HuH-7.5 (cell line): Measurements from ENCODE around the gene SLC4A2.

Source experiments
- DNase-seq: peaks from one replicate; pipeline ENCODE4 v3.0.0; 2011; ENCODE audit warnings: low spot score

SLC4A2 gene

GRCh38 chr7:151093748-151094147, 34.4 kb downstream of the SLC4A2 start:
- no peak for DNase-seq

DNA sequence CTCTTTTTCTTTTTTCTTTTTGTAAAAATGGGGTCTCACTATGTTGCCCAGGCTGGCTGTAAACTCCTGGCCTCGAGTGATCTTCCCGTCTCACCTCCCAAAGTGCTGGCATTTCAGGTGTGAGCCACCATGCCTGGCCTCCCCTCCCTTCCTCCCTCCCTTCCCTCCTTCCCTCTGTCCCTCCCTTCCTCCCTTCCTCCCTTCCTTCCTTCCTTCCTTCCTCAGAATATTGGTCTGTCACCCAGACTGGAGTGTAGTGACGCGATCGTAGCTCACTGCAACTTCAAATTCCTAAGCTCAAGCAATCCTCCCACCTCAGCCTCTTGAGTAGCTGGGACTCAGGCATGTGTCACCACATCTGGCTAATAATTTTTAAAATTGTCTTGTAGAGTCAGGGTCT, 35.3 kb downstream of the SLC4A2 start:
- no peak for DNase-seq

DNA sequence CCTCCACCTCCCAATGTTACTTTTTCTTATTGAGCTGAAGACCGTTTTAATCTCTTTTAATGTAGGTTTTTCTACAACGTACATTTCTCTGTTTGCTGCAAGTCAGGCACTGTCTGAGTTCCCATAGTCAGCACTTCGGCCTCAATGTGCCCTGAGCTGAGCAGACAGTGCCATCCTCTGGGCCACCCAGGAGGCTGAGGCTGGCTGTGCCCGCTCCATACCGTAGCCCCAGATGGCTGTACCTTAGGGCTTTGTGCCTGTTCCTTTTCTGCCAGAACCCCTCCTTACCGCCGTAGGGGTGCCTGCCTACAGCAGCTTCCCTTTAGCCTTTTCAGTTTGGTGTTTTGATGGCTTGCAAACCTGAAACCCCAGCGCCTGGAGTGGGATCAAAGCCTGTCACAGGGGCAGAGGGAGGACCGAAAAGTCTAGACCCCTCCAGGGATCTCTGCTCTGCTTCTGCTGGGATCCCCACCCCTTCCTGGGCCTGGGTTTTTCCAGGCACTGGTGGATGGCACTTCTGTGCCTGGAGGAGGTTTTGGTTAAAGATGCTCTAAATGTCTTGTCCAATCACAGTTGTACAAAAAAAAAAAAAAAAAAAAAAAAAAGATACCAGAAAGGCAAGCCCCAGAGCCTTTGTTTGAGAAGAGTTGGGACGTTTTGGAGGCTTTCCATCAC, 35.9 kb downstream of the SLC4A2 start:
- DNase-seq = no peak

DNA sequence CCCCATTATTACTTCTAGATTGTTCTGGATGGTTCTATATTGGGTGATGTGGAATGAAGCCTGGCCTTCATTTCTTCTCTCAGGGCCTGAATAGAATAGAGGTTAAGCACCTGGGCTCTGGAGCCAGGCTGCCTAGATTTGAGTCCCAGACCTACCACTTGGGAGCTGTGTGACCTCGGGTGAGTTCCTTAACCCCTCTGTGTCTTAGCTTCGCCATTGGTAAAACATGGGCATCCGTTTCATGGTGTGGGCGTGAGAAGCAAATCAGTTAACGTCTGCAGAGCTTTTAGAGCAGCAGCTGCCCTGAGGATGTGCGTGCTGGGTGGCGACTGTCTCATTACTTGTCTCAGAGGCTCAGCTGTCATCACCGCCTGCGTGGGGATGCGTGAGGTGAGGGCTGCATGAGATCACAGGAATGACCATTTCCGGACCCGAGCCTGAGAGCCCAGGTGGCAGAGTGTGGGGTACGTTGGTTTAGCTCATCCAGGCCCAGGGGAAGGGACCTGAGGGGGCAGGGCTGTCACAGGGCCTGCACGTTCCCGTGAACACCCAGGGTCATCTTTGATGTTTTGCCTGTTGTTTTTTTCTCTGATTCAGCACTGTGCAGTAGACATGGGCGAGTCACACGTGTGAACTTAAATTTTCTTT, 36.6 kb downstream of the SLC4A2 start:
- no peak for DNase-seq

DNA sequence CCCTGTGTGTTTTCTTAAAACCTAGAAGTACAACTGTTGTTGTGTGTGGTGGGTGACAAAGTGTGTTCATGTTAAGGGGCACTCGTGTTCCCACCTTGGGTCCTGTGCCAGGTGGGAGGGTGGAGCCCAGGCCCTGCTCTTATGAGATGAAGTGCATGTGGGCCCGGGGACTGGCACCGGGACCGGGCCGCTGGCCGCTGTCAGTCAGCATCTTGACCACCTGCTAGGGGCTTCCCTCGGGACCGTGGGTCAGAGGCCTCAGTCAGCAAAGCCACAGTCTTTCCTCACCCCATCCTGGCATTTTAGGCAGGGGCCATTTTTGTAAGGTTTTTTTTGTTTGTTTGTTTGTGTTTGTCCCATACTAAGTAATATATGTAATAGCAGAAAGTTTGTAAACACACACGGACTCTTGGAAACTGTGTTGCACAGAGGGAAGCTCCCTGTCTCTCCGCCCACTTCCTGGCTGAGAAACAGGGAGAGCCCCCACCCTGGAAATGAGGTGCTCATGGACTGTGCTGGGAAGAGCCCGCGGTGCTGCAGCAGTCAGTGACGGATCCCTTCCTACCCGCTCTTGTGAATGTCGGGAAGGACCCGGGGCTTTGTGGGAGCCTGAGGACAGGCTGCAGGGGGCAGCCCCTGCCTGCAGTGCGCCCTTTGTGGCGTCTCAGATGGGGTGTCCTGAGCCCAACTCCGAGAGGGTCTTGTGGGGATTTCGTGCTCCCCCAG, 40.3 kb downstream of the SLC4A2 start:
- DNase-seq = no peak

- no peak for DNase-seq
These were observed 41.5 kb downstream of the SLC4A2 start for GRCh38 chr7:151100921-151101320.

GRCh38 chr7:151101621-151102396, 42.4 kb downstream of the SLC4A2 start:
- DNase-seq = no peak

DNA sequence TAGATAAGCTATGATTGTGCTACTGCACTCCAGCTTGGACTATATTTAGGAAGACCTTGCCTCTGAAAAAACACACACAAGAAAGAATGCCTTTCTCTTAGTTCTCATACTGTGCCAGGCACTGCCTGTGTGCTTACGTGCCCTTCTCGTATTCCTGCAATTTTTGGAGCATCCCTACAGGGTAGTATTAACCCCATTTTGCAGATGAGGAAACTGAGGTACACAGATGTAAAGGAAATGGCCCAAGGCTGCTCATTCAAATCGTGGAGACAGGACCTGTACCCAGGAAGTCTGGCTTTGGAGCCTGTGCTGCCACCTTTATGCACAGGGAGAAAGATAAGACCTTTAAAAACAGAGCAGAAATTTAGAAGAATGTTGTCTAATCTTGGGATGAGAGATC, 43.6 kb downstream of the SLC4A2 start:
- DNase-seq = no peak

- no peak for DNase-seq
These were observed 44.6 kb downstream of the SLC4A2 start for GRCh38 chr7:151103973-151104372.

DNA sequence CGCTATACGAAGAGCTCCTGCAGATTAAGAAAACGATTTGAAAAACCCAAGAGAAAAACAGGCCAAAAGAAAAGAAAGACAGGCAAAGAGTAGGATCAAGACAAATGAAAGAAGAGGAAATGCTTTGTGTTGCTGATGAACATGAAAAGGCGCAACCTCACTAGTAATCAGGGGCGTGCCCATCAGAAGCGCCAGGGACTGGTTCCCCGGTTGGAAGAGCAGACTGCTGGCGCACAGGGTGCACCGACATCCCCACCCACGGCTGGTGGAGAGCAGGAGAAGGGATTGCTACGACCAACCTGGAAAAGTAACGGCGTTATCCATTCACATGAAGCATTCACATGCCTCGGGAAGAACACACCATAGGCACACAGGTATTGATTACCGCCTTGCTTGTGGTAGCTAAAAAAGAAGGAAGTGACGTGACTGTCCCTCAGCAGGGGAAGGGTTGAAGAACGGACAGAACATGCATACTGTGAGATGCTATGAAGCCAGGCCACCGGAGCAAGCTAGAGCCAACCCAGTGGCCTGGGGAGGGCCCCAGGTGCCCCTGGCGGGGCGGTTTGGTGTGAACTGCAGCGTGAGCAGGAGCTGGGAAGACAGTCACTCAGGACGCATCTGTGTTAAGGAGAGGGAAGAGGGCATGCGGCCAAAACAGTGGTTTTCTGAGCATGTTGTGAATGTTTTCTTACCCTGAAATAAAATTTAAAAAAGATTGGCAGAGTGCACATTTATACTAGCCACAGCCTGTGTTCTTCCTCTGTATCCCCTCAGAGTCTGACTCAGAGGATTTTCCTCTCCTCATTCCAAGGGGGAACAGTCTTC, 45.2 kb downstream of the SLC4A2 start:
- no peak for DNase-seq

DNA sequence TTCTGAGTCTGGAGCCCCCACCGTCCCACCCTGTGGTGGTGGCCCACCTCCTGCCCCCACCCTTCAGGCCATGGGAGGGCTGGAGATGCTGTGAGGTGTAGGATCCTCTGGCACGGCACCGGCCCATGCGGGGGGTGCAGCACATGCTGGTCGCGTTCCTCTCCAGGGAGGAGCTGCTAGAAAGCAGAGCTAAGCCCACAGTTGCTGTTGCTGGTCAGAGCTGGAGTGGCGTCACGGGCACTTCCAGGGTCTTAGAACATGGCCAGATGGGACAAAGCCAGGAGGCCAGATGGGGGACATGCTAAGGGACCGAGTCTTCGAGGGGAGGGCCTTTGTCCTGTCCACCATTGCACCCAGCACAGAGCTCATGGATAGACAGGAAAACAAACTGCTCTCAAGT, 48.5 kb downstream of the SLC4A2 start:
- DNase-seq = no peak

DNA sequence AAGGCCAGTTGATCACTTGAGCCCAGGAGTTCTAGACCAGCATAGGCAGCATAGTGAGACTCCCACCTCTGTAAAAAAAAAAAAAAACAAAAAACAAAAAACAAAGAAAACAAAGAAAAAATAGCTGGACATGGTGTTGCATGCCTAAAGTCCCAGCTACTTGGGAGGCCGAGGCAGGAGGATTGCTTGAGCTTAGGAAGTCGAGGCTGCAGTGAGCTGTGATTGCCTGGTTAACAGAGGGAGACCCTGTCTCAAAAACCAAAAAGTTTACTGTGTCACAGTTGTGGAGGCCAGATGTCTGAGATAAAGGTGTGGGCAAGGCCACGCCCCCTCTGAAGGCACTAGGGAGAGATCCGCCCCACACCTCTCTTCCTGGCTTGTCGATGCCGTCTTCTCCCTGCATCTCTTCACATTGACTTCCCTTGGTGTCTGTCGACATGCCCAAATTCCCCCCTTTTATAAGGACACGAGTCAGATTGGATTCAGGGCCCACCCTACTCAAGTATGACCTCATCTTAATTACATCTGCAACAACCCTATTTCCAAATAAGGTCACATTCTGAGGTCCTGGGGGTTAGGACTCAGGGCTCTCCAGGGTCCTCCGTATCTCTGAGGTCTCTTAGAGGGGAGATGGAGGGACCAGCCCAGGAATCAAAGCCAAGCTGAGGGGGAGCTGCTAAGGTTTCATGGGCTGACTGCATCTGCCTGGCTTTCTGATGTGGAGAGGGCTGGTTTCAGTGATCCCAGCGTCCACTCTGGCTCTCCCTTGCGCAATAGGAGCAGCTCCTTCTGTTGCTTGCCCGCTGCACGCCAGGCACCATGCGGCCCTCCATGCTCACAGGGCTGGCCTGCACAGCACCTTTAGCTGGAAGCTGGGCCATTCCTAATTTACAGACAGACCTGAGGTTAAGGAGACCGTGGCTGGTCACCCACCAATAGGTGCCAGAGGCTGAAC, 50.0 kb downstream of the SLC4A2 start:
- no peak for DNase-seq

DNA sequence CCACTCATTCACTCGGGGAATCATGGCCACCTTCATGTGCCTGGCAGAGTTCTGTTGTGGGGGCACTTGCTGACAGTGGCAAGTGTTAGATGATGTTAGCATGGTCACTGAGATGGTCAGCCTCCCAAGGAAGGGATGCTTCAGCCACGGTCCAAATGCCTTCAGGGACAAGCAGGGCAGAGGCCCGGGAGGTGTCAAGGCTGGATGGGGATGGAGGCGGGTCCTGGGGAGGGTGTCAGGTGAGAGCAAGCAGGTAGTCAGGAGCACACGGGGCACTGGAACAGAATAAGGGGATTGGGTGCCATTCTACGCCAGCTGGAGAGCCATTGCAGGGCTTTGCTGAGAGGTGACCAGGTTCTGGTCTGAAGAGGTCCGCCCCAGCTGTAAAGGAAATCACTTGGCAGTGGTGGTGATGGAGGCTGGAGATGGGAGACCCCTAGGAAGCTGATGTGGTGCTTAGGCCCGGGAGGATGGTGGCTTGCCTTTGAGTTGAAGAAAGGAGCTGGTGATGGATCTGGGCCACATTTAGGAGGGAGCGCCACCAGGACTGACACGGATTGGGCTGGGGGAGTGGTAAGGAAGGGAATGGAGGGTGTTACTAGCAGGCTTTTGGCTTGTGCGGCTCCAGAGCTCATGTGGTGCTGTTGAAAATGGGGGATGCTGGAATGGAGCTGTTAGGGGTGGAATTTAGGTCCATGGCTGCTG, 51.0 kb downstream of the SLC4A2 start:
- DNase-seq = no peak

DNA sequence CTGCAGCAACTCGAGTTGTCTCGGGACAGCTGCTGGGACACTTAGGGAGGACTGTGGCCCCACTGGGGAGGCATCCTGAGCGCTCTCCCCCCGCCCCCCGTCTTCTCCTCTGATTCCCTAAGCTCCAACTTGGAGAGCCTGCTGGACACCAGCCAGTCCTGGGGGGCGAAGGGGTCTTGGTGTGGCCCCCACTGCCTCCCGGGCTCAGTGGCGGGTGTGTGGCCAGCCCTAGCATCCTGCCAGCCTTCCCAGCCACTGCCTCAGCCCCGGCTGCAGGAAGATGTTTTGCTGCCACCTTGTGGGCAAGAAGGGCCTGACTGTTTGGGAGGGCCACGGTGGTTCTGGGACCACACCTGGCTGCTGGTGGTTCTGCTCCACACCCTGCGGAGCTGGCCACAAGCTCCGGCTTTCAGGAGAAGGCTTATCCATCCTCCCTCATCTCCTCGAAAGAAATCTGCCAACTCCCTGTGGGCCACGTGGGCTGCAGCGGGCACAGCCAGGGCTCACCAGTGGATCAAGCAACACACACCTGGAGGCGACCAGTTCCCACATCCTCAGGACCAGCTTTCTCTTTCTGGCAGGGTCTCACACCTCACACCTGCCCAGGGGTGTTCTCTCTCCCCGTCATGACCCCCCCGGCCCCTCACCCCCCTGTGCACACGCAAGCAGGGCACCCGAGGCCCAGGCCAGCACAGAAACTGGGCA, 51.7 kb downstream of the SLC4A2 start:
- DNase-seq = peak; percentile 99

DNA sequence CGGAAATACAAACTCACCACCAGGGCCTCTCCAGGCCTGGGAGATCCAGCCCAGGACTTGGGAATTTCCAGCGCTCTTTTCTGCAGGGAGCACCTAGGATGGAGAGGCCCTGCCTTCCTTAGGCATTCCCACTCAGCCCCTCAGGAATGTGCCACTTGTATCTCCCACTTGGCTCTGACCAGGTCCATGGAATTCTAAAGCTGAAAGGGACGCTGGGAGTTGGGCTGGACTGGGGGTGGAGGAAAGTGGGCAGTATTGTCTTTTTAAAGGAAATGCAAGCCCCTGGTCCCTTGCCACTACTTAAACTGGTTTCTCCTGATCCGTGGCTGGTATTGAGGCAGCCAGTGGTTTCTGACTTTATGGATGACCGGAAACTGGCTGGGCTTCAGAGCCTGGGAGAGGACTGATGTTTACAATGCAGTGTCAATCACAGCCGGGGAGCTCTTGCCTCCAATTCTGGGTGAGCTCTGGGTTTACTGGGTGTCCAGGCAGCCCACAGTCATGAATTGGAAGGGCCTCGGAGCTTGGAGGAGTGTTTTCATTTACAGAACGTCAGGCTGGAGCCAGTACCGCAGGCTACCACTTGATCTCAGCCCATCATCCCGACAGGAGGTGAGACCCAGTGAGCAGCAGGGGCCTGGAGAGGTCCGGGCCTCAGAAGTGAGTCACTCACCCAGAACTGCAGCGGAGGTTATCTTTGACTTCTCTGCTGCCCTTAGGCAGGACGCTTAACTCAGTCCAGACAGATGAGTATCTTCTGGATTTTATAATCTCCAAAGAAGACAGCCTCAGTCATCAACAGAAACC, 54.2 kb downstream of the SLC4A2 start:
- no peak for DNase-seq

- DNase-seq = no peak
These were observed 55.0 kb downstream of the SLC4A2 start for GRCh38 chr7:151114151-151115090.

DNA sequence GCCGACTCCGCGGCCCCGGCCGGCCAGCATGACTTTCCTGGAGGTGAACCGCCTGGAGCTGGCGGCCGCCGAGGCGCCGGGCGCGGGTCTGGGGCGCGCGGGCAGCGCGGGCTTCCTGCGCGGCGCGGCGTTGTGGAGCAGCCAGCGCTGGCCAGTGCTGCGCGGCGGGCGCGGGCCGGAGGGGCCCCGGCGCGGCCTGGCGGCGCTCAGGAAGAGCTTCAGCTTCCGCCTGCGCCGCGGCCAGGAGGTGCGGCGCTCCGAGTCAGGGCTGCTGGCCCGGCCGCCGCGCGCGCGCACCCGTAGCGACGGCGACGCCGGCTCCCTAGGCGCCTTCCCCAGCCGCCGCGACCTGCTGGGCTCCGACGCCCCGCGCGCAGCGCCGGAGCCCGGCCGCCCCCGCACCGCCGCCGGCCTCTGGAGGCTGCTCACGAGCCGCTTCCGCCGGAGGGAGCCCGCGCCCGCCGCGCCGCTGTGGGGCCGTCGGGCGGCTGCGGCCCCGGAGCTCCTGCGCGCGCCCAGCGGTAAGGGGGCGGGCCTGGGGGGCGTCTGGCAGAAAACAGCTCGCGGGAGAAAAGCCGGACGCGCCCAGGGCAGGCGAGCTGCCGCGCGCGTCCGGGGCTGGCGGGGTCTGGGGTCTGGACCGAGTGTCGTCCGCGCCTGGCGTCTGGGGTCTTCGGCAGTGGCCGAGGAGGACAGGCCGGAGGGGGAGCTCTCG, 55.9 kb downstream of the SLC4A2 start:
- DNase-seq = no peak
